Regular cardiac myocyte (primary cell): ENCODE measurements around the gene CTAGE1. TPM values are rescaled to one million over a fixed set of nuclear protein-coding genes. Genes with fewer than 3 reads are reported as not detected.

Experiments
- total RNA-seq: library from RNA; depleted of rRNA; stranded (reverse); fragments of >200 nt; gene quantifications from 2 replicates; pipeline ENCODE4 v1.2.3, GENCODE V29; 2014

Gene CTAGE1
- 0.28 TPM in 1 of 2 replicates, not detected in the other for total RNA-seq

GRCh38 chr18:22417496-22418188, at the start of gene CTAGE1:
Gene CTAGE1 (minus strand): TSS chr18:22417915. CDS start chr18:22417811, 104 bp downstream.

Other genes with a start within 250 kb of the CTAGE1 start
- gene GATA6, start 248.3 kb downstream of the CTAGE1 start, total RNA-seq, result 16.5 and 35.0 TPM in 2 replicates